GM12891 (cell line): ENCODE results near the gene TBC1D2.

Experiments
- DNase-seq: peaks from one replicate; pipeline ENCODE4 v3.0.0; 2011; ENCODE audit warnings: low spot score; ENCODE audit not compliant: insufficient read length
- FAIRE-seq: peaks from 2 replicates; lab custom pipeline; 2011; peaks lifted over from hg19 to GRCh38; lab: Jason Lieb, UNC
- PAX5 ChIP-seq: IDR thresholded peaks from 2 replicates; pipeline ENCODE4 v1.6.1; 2011; ENCODE audit warnings: low read length, moderate library complexity, mild to moderate bottlenecking; ENCODE audit not compliant: insufficient read depth, severe bottlenecking
- POLR2A ChIP-seq: IDR thresholded peaks from 2 replicates; pipeline ENCODE4 v1.6.1; 2011; ENCODE audit warnings: low read depth, low read length, control low read depth
- POLR2AphosphoS5 ChIP-seq: IDR thresholded peaks from 2 replicates; pipeline ENCODE4 v1.6.1; 2011; ENCODE audit warnings: low read depth, low read length, control low read depth
- POU2F2 ChIP-seq: IDR thresholded peaks from 2 replicates; pipeline ENCODE4 v1.6.1; 2011; ENCODE audit warnings: low read depth, mild to moderate bottlenecking, control low read depth, low read length, moderate library complexity
- SPI1 ChIP-seq: IDR thresholded peaks from 2 replicates; pipeline ENCODE4 v1.6.1; 2011; ENCODE audit warnings: low read depth, low read length, control low read depth
- TAF1 ChIP-seq: IDR thresholded peaks from 2 replicates; pipeline ENCODE4 v1.6.1; 2011; ENCODE audit warnings: low read depth, low read length, control low read depth

The TBC1D2 gene

DNA sequence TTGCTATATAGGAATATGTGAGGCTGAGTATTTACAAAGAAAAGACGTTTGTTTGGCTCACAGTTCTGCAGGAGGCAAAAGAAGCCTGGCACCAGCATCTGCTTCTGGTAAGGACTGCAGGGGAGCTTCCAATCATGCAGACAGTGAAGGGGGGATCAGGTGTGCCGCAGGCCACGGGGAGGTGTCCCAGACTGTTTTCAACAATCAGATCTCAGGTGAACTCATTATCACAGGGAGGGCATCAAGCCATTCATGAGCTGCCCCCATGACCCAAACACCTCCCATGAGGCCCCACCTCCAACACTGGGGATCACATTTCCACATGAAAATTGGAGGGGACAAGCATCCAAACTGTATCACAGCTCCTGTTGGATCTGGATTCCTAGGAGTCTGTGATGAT is 106.0 kb downstream of the TBC1D2 start:
- TF ChIP-seq POLR2AphosphoS5 (no peak), POLR2A (no peak), SPI1 (no peak), TAF1 (no peak), PAX5 (no peak), POU2F2 (no peak)
- no peak for DNase-seq
- FAIRE-seq, result no peak
